HG03354 (cell line): ENCODE data around the gene TRIM15.
"Not testable (repeated sequence)": the region's sequence is repeated elsewhere in the genome, so short reads cannot be mapped to it uniquely, and the experiment has no call there.

Experiments
- ATAC-seq: cut with Tn5 transposase; IDR thresholded peaks from one replicate; pipeline ENCODE4 v1.9.1; 2021; ENCODE audit warnings: mild to moderate bottlenecking; ENCODE audit not compliant: unreplicated experiment, poor library complexity, severe bottlenecking

The TRIM15 gene

GRCh38 chr6:30219244-30219643 is 55.9 kb downstream of the TRIM15 start:
- ATAC-seq = no peak

- not testable (repeated sequence) for ATAC-seq
Measured at GRCh38 chr6:30221395-30221794, 58.0 kb downstream of the TRIM15 start.

- ATAC-seq = not testable (repeated sequence)
Measured at GRCh38 chr6:30221956-30222355, 58.6 kb downstream of the TRIM15 start.
